ENCODE data around the gene ALOXE3. TPM values are rescaled to one million over a fixed set of nuclear protein-coding genes. Genes with fewer than 3 reads are reported as not detected.

ALOXE3 gene
- total and polyA plus RNA-seq, 2 of the 8 experiments (the other 6 are each of a cell fraction or from before 2014, with no cell fraction given), result 0.26 TPM; not detected in 1

GRCh38 chr17:8133399-8133798 is 15.1 kb upstream of the ALOXE3 start (continued):
- TF ChIP-seq E2F6 (IDR thresholded peaks at IDR 0.05) (peak; percentile 40; the same call in 1 of the 2 replicates), USF2 (IDR thresholded peaks at IDR 0.05; ENCODE audit: low read length) (peak; percentile 48), NANOG (IDR thresholded peaks at IDR 0.05; ENCODE audit: insufficient read depth, low read depth, low read length, poor library complexity, severe bottlenecking) (no peak)

Data from H1 (cell line).